CMK (cell line): ENCODE results near the gene C2orf42.
"Not testable (repeated sequence)": the region's sequence is repeated elsewhere in the genome, so short reads cannot be mapped to it uniquely, and the experiment has no call there.

Experiments used
- DNase-seq: peaks from one replicate; pipeline ENCODE4 v3.0.0-alpha.2; 2010; ENCODE audit warnings: low read depth

C2orf42 gene

GRCh38 chr2:70102323-70102905 lies 88.4 kb downstream of the C2orf42 start:
- DNase-seq = not testable (repeated sequence)

- DNase-seq = not testable (repeated sequence)
These were observed 89.1 kb downstream of the C2orf42 start for GRCh38 chr2:70101686-70102085.

GRCh38 chr2:70101174-70101573 lies 89.6 kb downstream of the C2orf42 start:
- DNase-seq = no peak
